HG03469 (cell line): ENCODE data around the gene AP3S2.
"Not testable (repeated sequence)": the region's sequence is repeated elsewhere in the genome, so short reads cannot be mapped to it uniquely, and the experiment has no call there.

Source experiments
- ATAC-seq: cut with Tn5 transposase; IDR thresholded peaks from one replicate; pipeline ENCODE4 v1.9.1; 2021; ENCODE audit warnings: mild to moderate bottlenecking, moderate library complexity, moderate number of reproducible peaks; ENCODE audit not compliant: unreplicated experiment

Gene AP3S2

DNA sequence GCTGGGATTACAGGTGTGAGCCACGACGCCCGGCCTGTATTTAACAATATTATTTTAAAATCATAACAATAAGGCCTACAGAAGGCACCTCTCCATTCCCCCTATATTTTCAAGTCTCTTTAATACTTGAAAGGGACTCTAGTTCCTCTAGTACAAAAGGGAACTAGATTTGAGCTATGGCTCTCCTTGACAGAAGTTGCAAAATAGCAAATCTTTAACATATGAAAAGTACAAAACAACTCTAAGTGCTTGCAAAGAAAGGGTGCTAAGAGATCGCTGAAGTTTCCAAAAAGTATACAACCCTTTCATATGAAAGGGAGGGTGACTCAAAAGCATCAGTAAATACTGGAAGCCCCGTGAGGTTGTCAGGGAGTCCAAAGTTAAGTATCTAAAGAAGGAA lies 23.8 kb downstream of the AP3S2 start:
- no peak for ATAC-seq

DNA sequence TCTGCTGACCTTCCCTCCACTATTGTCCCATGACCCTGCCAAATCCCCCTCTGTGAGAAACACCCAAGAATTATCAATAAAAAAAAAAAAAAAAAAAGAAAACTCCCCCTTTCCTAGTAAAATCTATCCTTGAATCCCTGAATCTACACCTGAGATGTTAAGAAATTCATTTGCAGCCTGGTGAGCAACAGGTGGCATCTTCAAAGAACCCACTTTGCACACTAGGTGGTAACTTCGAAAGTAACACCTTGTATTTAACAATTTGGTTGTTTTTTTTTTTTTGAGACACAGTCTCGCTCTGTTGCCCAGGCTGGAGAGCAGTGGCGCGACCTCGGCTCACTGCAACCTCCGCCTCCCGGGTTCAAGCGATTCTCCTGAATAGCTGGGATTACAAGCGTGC lies 24.3 kb downstream of the AP3S2 start:
- not testable (repeated sequence) for ATAC-seq

DNA sequence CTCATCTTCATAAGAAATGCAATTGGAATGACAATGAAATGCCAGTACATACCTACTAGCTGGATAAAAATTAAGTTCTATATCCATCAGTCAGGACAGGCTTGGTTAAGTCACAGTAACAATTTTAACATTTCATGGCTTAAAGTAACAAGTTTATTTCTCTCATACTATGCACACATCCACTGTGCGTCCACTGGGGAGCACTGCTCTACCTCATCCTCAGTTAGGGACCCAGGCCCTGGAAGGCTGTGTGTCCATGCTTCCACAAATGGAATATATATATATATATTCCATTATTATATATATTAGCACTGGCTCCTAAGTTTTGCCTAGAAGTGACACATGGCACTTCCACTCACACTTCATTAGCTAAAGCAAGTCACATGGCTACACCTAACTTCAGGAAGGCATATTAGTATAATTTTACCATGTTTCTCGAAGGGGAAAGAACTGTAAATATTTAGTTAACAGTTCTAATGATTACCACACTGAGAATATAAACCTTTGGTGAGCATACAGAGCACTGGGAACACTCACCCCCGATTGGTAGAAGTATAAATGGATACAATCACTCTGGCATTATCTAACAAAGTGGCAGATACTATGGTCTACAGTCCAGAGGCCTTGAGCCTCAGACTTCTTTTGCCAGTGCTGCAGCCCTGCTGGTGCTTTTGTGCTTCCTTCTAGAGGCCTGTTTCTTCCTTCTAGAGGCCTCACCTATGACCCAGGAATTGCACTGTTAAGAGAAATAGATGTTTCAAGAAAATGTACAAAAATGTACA lies 28.6 kb downstream of the AP3S2 start:
- no peak for ATAC-seq

DNA sequence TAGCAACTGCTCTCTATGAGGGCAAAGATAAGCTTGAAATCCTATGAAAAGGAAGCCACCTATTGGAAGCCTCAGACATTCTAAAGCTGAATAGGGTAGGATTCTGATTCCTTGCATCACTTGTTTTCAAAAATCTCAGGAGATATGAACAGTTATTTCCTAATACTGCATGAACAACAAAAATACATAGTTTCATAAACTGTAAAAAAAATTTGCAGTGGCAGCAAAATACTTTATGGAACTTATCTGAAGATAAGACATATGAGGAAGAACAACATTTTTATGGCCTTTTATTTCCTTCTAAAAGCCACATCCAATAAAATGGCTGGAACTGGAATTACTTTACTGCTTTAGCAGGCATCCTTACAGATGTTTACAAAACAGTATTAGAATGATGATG lies 29.9 kb downstream of the AP3S2 start:
- ATAC-seq, result no peak

DNA sequence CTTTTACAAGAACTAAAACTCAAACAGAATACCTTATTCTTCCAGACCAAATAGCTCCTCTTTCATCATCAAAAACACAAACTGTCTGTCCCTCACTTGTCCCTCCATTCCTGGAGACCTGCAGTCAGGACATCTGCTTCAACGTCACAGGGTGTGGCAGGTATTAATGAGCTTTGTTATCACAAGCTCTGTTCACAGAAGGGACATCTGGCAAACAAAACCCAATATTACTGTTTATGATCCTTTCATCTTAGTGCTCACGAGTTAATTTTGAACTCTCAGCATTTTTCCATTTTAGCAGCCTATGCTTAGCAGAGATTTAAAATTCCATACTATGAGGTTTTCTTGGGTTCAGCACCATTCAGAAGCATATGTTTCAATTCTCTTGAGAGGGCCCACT lies 32.9 kb downstream of the AP3S2 start:
- no peak for ATAC-seq

DNA sequence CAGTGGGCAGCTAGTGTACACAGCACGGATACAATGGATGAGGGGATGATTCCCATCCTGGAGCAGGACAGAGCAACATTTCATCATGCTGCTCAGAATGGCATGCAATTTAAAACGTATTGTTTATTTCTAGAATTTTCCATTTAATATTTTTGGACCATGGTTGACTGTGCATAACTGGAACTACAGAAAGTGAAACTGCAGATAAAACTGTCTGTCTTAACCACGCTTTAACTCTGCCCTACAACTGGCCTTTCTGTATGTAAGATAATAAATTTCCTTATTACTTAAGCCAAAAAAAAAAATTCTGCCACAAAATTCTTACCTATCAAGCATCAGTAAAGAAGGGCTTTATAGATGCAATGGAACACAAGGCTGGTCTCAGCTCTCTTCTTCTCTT lies 33.4 kb downstream of the AP3S2 start:
- ATAC-seq, result no peak

DNA sequence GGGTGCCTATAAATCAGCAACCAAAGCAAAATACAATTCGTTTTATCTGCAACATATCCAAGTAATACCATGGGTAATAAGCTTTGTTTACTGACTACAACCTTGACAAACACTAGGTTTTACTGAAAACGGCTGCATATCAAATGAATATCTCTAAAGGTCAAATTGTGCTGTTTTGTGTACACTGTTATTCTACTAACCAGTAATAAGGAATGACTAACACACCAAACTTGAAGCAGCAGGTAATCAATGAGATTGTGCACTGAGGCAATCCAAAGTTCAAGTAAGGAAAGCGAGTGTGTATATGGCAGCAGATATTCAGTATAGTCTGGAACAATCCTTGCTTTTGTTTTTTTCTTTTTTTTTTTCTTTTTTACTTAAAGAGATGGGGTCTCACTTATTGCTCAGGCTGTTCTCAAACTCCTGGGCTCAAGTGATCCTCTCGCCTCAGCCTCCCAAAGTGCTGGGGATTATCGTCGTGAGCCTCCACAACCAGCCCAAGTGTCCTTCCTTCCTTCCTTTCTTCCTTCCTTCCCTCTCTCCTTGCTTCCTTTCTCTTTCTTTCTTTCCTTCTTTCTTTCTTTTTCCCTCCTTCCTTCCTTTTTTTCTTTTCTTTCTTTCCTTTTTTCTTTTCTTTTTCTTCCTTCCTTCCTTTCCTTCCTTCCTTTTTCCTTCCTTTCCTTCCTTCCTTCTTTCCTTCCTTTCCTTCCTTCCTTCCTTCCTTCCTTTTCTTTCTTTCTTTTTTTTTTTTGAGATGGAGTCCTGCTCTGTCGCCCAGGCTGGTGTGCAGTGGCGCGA lies 34.9 kb downstream of the AP3S2 start:
- ATAC-seq, result no peak

DNA sequence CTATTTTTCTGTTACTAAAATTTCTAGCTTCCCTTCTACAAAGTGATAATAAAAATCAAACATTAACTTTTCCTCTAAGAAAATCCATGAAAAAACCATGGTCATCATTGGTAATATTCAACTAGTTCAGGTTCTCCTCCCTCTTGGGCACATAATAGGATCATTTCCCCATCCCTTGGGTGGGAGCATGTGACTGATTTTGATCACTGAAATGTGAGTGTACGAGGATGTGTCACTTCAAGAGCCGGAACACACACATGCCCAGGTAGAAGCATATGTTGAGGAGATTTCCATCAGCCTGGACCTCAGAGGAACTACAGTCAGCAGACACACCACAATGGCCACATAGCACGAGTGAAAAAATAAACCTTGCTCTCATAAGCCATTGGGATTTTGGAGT lies 36.1 kb downstream of the AP3S2 start:
- no peak for ATAC-seq

DNA sequence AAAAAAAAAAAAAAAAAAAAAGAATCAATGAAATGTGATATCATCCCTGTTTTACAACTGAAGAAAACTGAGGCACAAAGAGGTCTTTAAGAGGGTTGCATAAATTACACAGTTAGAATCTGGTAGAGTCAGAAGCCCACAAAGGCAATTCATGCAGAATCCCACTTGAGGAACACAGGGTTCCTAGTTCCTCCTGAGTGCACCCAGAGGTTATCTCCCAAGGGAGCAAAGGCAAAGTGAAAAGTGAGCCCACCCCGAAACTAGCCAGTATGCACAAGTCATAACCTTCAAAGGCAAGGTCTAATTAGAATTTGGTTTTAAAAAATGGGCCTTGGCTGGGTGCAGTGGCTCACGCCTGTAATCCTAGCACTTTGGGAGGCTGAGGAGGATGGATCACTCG lies 37.8 kb downstream of the AP3S2 start:
- no peak for ATAC-seq

DNA sequence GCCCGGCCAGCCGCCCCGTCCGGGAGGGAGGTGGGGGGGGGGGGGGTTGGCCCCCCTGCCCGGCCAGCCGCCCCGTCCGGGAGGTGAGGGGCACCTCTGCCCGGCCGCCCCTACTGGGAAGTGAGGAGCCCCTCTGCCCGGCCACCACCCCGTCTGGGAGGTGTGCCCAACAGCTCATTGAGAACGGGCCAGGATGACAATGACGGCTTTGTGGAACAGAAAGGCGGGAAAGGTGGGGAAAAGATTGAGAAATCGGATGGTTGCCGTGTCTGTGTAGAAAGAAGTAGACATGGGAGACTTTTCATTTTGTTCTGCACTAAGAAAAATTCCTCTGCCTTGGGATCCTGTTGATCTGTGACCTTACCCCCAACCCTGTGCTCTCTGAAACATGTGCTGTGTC lies 38.9 kb downstream of the AP3S2 start:
- not testable (repeated sequence) for ATAC-seq

DNA sequence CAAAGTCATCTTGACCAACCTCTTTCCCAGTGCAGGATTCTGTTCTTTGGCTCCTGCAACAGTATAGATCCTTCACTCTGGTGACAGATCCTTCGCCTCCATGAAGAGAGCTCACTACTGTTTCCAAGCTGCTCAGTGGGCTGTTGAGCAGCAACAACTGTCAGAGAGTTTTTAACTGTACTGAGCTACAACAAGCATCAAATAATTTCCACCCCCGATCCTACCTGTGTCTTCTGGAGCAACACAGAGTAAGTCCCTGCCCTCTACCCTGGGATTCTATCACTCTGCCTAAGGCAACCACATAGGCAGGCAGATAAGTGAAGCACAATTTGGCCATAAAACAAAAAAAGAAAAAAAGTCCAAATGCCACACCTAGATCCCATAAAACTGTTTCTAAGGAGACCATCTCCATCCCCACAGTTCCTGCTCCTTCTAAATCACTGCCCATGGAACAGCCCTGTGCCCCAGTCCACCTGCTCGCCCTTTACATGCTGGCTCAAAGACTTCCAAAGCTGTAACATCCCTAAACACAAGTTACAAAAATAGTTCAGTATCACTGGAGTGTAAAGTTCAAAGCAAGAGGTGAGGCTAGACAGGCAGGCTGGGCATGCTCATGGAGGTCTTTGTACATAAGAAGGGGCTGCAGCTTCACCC lies 41.3 kb downstream of the AP3S2 start:
- no peak for ATAC-seq

DNA sequence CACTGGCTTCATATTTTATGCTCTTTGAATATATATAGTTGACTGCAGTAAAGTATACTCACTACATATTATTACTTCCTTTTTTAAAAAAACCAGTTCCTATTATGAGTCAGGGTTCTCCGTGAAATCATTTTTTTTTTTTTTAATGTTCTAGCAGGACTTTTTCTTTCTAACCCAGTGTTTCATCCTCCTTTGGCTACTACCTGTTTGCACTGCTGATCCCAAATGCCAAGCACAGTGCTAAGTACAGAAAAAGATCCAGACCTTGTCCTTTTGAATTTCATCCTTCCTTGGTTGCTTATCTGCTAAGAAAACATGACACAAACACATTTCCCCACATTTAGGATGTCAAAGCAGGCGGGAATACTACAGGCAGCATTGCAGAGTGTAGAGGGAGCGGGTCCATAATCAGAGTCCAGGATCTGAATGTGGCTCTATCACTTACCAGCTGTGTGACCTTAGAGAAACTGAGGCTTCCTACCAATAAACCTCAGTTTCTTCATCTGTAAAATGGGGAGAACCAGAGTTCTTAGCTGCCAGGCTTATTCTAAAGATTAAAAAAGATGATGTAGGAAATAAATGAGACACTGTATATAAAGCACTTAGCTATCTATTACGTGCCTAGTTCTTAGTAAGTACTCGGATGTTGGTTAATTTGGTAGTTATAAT lies 42.0 kb downstream of the AP3S2 start:
- ATAC-seq, result no peak

DNA sequence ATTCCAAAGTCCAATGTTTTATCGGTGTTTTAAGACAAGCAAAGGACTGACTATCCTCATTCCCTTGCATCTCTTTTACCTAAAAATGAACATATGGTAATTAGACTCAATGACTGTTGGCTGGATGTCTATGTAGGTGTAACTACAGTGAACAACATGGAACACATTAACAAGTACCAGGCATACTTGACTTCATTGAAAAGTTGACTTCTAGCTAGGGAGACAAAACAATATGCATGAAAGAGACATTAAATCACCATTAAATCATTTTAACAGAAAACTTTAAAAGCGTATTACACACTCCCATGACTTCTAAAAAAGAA lies 44.9 kb downstream of the AP3S2 start:
- ATAC-seq, result no peak

DNA sequence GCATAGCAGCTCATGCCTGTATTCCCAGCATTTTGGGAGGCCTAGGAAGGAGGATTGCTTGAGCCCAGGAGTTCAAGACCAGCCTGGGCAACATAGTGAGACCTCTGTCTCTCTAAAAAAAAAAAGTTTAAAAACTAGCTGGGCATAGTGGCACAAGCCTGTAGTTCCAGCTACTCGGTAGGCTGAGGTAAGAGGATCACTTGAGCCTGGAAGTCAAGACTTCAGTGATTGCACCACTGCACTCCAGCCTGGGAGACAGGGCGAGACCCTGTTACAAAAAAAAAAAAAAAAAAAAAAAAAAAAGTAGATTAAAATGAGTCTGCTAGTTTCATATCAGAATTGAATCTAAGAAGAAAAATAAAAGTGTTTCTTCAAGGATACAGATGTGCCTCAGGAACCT lies 46.7 kb downstream of the AP3S2 start:
- ATAC-seq, result no peak

DNA sequence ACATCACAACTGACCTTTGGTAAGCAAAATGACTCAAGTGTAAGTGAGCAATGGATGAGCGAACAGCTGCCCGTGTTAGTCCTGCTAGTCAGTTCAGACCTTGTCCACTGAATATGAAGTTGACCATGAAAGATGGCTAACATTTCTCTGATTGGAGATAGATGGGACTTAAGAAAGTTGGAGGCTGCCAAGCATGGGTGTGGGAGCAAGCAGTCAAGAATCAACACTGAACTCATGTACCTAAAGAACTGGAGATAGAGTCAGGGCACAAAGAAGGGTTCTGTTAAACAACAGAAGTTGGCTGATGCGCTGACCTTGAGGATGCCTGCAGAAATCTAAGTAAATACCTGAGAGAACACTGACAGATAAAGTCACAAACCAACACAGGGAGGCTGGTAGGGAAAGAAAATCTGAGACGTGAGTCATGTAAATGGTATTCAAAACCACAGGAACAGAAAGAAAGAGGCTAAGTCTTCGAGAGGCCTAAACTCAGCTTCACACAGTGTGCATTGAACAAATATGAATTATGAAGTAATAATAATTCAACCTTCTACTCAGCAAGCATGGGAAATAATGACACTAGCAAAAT lies 48.4 kb downstream of the AP3S2 start:
- no peak for ATAC-seq

DNA sequence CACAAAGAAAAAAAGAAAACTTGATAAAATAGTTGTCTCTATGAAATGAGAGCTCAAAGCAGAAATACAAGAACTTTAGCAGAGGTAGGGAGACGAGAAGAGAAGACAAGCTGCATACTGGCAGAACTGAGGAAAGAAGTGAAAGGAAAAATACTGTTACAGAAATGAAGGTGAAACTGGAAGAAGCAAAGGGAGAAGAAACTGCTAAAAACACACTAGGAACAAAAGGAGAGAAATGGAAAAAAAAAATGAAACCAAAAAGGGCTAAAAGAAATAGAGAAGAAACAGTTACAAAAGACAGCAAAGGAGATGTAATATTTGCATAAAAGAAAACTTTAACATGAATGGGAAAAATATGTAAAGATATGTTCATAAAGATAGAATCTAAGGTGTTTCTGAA lies 51.8 kb downstream of the AP3S2 start:
- no peak for ATAC-seq

DNA sequence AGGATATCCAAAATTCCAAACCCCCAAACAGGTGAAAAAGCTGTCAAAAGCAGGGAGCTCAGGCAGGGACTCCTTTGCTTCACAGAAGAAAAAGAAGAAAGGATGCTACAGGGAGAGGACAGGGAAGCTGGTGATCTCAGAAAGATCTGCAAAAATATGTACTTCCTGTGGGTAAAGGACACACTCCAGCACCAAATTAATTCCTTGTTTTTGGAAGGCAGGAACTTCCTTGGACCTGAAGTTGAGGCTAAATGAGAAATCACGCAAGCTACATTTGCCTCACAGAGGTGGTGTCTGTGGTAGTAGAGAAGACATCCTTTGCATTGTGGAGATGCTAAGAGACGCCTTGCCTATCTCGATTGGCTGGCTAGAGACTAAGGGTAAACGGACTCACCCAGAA lies 52.5 kb downstream of the AP3S2 start:
- ATAC-seq, result no peak

DNA sequence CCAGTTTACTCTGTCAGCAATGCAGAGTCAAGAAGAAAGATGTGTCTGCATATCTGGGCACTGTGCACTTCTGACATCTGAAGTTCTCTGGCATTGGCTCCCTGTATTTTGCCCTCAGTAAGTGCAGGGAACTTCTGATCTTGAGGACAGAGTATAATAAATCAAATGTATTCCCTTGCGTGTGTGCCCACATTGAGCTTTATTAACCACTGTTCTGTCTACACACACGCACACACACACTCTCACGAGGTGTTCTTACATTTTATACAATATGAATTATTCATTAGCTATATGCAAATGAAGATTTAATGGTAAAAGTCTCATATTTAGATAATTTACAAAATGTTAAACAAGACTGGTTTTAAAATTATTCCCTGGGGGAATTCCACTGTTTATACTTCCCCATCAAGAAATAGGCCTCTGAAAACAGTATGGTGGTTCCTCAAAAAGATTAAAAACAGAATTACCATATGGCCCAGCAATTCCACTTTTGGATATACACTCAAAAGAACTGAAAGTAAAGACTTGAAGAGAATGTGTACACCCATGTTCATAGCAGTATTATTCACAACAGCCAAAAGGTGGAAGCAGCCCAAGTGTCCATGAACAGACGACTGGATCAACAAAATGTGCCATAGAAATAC lies 54.5 kb downstream of the AP3S2 start:
- ATAC-seq, result no peak

DNA sequence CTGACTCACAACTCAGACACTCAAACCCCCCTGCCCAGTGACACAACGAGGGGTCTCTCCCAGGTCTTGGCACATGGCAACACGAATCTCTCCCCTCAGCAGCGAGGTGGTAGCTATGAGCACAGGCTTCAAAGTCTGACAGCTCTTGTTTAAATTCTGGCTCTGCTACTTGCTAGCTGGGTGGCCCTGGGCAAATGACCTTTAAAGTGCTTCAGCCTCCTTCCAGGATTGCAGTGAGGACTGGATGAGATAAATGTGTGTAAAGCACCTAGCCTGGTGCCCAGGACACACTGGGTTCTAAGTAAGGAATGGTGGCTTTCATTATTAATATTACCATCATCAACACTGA lies 56.0 kb downstream of the AP3S2 start:
- no peak for ATAC-seq

DNA sequence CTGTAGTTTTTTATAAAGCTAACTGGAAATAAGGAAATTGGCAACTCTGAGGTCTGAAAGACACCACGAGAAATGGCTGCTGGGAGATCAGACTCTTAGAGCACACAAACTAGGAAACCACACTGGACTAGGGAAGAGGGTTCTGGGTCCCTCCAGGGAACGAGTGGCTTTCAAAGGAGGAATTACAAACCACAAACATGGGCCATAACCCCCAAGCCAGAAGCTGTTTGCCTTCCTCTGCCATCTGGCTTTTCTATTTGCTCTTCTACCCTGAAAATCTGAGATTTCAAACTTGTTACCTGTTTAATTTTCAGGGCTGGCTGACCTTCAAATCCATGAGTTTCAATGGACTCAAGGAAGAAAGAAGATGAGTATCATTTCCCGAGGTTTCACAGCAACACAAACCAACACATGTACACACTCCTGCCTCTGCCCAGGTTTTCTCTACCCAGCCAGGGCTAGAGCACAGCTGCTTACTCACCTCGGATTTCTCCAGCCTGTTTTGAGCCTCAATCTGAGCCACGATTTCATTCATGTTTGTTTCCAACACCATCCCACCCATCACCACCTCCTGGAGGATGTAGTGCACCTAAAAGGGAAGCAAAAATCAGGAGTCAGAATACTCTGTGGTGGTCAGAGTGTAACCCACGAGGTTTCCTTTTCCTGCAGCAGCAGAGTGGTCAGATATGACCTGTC lies 56.5 kb downstream of the AP3S2 start:
- no peak for ATAC-seq
